ENCODE data around the gene LRCOL1.

Gene LRCOL1

GRCh38 chr12:132582582-132583410, 27.6 kb downstream of the LRCOL1 start:
- DNase-seq (ENCODE audit: insufficient read length) (no peak), FAIRE-seq (no peak)
- TF ChIP-seq TAF1 (IDR thresholded peaks at IDR 0.05; ENCODE audit: borderline replicate concordance, low read depth, low read length) (no peak), POLR2A (IDR thresholded peaks at IDR 0.05; ENCODE audit: low read depth, low read length) (no peak), POLR2AphosphoS5 (IDR thresholded peaks at IDR 0.05; ENCODE audit: low read depth, low read length) (no peak)

GRCh38 chr12:132582058-132582420, 28.3 kb downstream of the LRCOL1 start:
- TF ChIP-seq POLR2AphosphoS5 (IDR thresholded peaks at IDR 0.05; ENCODE audit: low read depth, low read length): no peak
- TF ChIP-seq POLR2A (IDR thresholded peaks at IDR 0.05; ENCODE audit: low read depth, low read length): no peak
- no peak for TF ChIP-seq TAF1 (IDR thresholded peaks at IDR 0.05; ENCODE audit: borderline replicate concordance, low read depth, low read length)
- FAIRE-seq: no peak
- no peak for DNase-seq (ENCODE audit: insufficient read length)

- DNase-seq (ENCODE audit: insufficient read length) (no peak), FAIRE-seq (no peak)
- no peak for TF ChIP-seq POLR2A (IDR thresholded peaks at IDR 0.05; ENCODE audit: low read depth, low read length)
- TF ChIP-seq POLR2AphosphoS5 (IDR thresholded peaks at IDR 0.05; ENCODE audit: low read depth, low read length): no peak
- no peak for TF ChIP-seq TAF1 (IDR thresholded peaks at IDR 0.05; ENCODE audit: borderline replicate concordance, low read depth, low read length)
Observed at GRCh38 chr12:132581348-132582057, 28.9 kb downstream of the LRCOL1 start.

- FAIRE-seq: no peak
- TF ChIP-seq POLR2AphosphoS5 (IDR thresholded peaks at IDR 0.05; ENCODE audit: low read depth, low read length) (no peak), POLR2A (IDR thresholded peaks at IDR 0.05; ENCODE audit: low read depth, low read length) (no peak), TAF1 (IDR thresholded peaks at IDR 0.05; ENCODE audit: borderline replicate concordance, low read depth, low read length) (no peak)
- no peak for DNase-seq (ENCODE audit: insufficient read length)
Observed at GRCh38 chr12:132580701-132581292, 29.6 kb downstream of the LRCOL1 start.

GRCh38 chr12:132579744-132580143, 30.6 kb downstream of the LRCOL1 start:
- FAIRE-seq (no peak), DNase-seq (ENCODE audit: insufficient read length) (no peak)
- no peak for TF ChIP-seq TAF1 (IDR thresholded peaks at IDR 0.05; ENCODE audit: borderline replicate concordance, low read depth, low read length)
- TF ChIP-seq POLR2A (IDR thresholded peaks at IDR 0.05; ENCODE audit: low read depth, low read length): no peak
- no peak for TF ChIP-seq POLR2AphosphoS5 (IDR thresholded peaks at IDR 0.05; ENCODE audit: low read depth, low read length)

GRCh38 chr12:132578826-132579225, 31.6 kb downstream of the LRCOL1 start:
- no peak for DNase-seq (ENCODE audit: insufficient read length)
- no peak for FAIRE-seq
- no peak for TF ChIP-seq POLR2AphosphoS5 (IDR thresholded peaks at IDR 0.05; ENCODE audit: low read depth, low read length)
- TF ChIP-seq TAF1 (IDR thresholded peaks at IDR 0.05; ENCODE audit: borderline replicate concordance, low read depth, low read length): no peak
- no peak for TF ChIP-seq POLR2A (IDR thresholded peaks at IDR 0.05; ENCODE audit: low read depth, low read length)

- DNase-seq (ENCODE audit: insufficient read length): no peak
- TF ChIP-seq TAF1 (IDR thresholded peaks at IDR 0.05; ENCODE audit: borderline replicate concordance, low read depth, low read length) (no peak), POLR2A (IDR thresholded peaks at IDR 0.05; ENCODE audit: low read depth, low read length) (no peak), POLR2AphosphoS5 (IDR thresholded peaks at IDR 0.05; ENCODE audit: low read depth, low read length) (no peak)
- FAIRE-seq: no peak
Observed at GRCh38 chr12:132578118-132578517, 32.3 kb downstream of the LRCOL1 start.

GRCh38 chr12:132577191-132577920, 33.0 kb downstream of the LRCOL1 start:
- FAIRE-seq (no peak), DNase-seq (ENCODE audit: insufficient read length) (no peak)
- TF ChIP-seq POLR2AphosphoS5 (IDR thresholded peaks at IDR 0.05; ENCODE audit: low read depth, low read length) (no peak), POLR2A (IDR thresholded peaks at IDR 0.05; ENCODE audit: low read depth, low read length) (no peak), TAF1 (IDR thresholded peaks at IDR 0.05; ENCODE audit: borderline replicate concordance, low read depth, low read length) (no peak)

- TF ChIP-seq POLR2A (IDR thresholded peaks at IDR 0.05; ENCODE audit: low read depth, low read length): no peak
- no peak for TF ChIP-seq POLR2AphosphoS5 (IDR thresholded peaks at IDR 0.05; ENCODE audit: low read depth, low read length)
- TF ChIP-seq TAF1 (IDR thresholded peaks at IDR 0.05; ENCODE audit: borderline replicate concordance, low read depth, low read length): no peak
- no peak for DNase-seq (ENCODE audit: insufficient read length)
- FAIRE-seq: no peak
Observed at GRCh38 chr12:132576701-132577100, 33.7 kb downstream of the LRCOL1 start.

GRCh38 chr12:132575661-132576060, 34.7 kb downstream of the LRCOL1 start:
- no peak for TF ChIP-seq POLR2A (IDR thresholded peaks at IDR 0.05; ENCODE audit: low read depth, low read length)
- no peak for TF ChIP-seq POLR2AphosphoS5 (IDR thresholded peaks at IDR 0.05; ENCODE audit: low read depth, low read length)
- TF ChIP-seq TAF1 (IDR thresholded peaks at IDR 0.05; ENCODE audit: borderline replicate concordance, low read depth, low read length): no peak
- FAIRE-seq: no peak

More at GRCh38 chr12:132575661-132576060, 34.7 kb downstream of the LRCOL1 start:
- no peak for DNase-seq (ENCODE audit: insufficient read length)
